ENCODE data around the gene SETSIP. TPM values are rescaled to one million over a fixed set of nuclear protein-coding genes. Genes with fewer than 3 reads are reported as not detected.

SETSIP gene
- total RNA-seq, 1 experiment from 2014 or later: 0.91 TPM

- Histone ChIP-seq H3F3A (ENCODE audit: low read length, unreplicated experiment) (no peaks in the 10 kb centered on the region), H4K20me1 (ENCODE audit: low read length) (no peaks in the 10 kb centered on the region), H3K4me1 (ENCODE audit: insufficient read depth, low read length) (no peaks in the 10 kb centered on the region), H3K27ac (ENCODE audit: low read length) (no peak overlapping the region), H3K79me2 (ENCODE audit: low read length) (no peaks in the 10 kb centered on the region), H3K9ac (ENCODE audit: low read length) (no peak overlapping the region), H2AFZ (ENCODE audit: low read length) (no peak overlapping the region), H3K36me3 (ENCODE audit: low read depth, low read length) (no peaks in the 10 kb centered on the region), H3K9me2 (replicated peaks; ENCODE audit: low read length) (no peaks in the 10 kb centered on the region), H3K4me3 (ENCODE audit: low read length) (no peak overlapping the region), H3K4me2 (ENCODE audit: low read length) (no peak overlapping the region), H3K27me3 (ENCODE audit: low read length) (no peaks in the 10 kb centered on the region), H3K9me3 (ENCODE audit: low read length) (no peaks in the 10 kb centered on the region)
- BruUV-seq (replicated peaks): no TSS peak
- CTCF ChIA-PET: no interaction called here
- no peak for TF ChIP-seq EZH2 (IDR thresholded peaks at IDR 0.05; ENCODE audit: low read length, unreplicated experiment)
- no peak for TF ChIP-seq EZH2phosphoT487 (IDR thresholded peaks at IDR 0.05; ENCODE audit: borderline replicate concordance, low read length)
- no peak for TF ChIP-seq CTCF (conservative IDR thresholded peaks at IDR 0.05; ENCODE audit: low read depth, low read length)
- DNase-seq (no peak), ATAC-seq (no peak)
- intact Hi-C loops (cut with micrococcal nuclease): no loop called here
- POLR2A ChIA-PET (ENCODE audit: unreplicated experiment): no interaction called here
Observed at GRCh38 chr1:92038695-92039346, 36.4 kb downstream of the SETSIP start.

- H3K4me1 ChIP-seq (ENCODE audit: insufficient read depth, low read length): no peaks in the 10 kb centered on the region
- no peaks in the 10 kb centered on the region for H4K20me1 ChIP-seq (ENCODE audit: low read length)
- TF ChIP-seq EZH2phosphoT487 (IDR thresholded peaks at IDR 0.05; ENCODE audit: borderline replicate concordance, low read length) (no peak), CTCF (conservative IDR thresholded peaks at IDR 0.05; ENCODE audit: low read depth, low read length) (no peak), EZH2 (IDR thresholded peaks at IDR 0.05; ENCODE audit: low read length, unreplicated experiment) (no peak)
- no peaks in the 10 kb centered on the region for H3K79me2 ChIP-seq (ENCODE audit: low read length)
- H3K27ac ChIP-seq (ENCODE audit: low read length): no peak overlapping the region
- POLR2A ChIA-PET (ENCODE audit: unreplicated experiment): no interaction called here
- no peaks in the 10 kb centered on the region for H3K36me3 ChIP-seq (ENCODE audit: low read depth, low read length)
- H3K27me3 ChIP-seq (ENCODE audit: low read length): no peaks in the 10 kb centered on the region
- H3K9ac ChIP-seq (ENCODE audit: low read length): no peak overlapping the region
- CTCF ChIA-PET: no interaction called here
- H3K9me3 ChIP-seq (ENCODE audit: low read length): no peaks in the 10 kb centered on the region
- H3K4me3 ChIP-seq (ENCODE audit: low read length): no peak overlapping the region
- intact Hi-C loops (cut with micrococcal nuclease): no loop called here
- no peaks in the 10 kb centered on the region for H3K9me2 ChIP-seq (replicated peaks; ENCODE audit: low read length)
- no peak overlapping the region for H3K4me2 ChIP-seq (ENCODE audit: low read length)
- no peak overlapping the region for H2AFZ ChIP-seq (ENCODE audit: low read length)
- ATAC-seq (no peak), DNase-seq (no peak)
- H3F3A ChIP-seq (ENCODE audit: low read length, unreplicated experiment): no peaks in the 10 kb centered on the region
- no TSS peak for BruUV-seq (replicated peaks)
Observed at GRCh38 chr1:92037400-92037799, 37.8 kb downstream of the SETSIP start.
